Measurements from ENCODE around the gene CAMSAP2. TPM values are rescaled to one million over a fixed set of nuclear protein-coding genes. Genes with fewer than 3 reads are reported as not detected.

CAMSAP2 gene
- total RNA-seq, 1 experiment from 2014 or later, result 25.0 TPM

- intact Hi-C loops (cut with micrococcal nuclease), result loop anchor here (2.0 kb wide), 1 partner anchor 279 kb away; no protein-coding TSS in a partner anchor
- Histone ChIP-seq H3K4me3 (replicated peaks in 1 of 2; ENCODE audit: low read depth in 1 of 2, low read length in 2 of 2) (no peak overlapping the region), H3K79me2 (ENCODE audit: insufficient read depth, low read length) (0 out of 2 replicates have a peak, but pooled peaks cover 3% of the 10 kb centered on the region), H3K4me1 (ENCODE audit: control insufficient read depth in 1 of 2, insufficient read depth in 2 of 2, low read length in 2 of 2) (no peaks in the 10 kb centered on the region), H3K27ac (ENCODE audit: low read depth, low read length) (no peak overlapping the region), H3K9me2 (ENCODE audit: insufficient read depth) (no peaks in the 10 kb centered on the region), H3K9me3 (ENCODE audit: control insufficient read depth in 1 of 2, insufficient read depth in 1 of 2, low read depth in 1 of 2, low read length in 2 of 2) (no peaks in the 10 kb centered on the region; a peak in 1 of 4 replicates), H4K20me1 (ENCODE audit: insufficient read depth) (no peaks in the 10 kb centered on the region; the same call in 1 of the 2 replicates), H3K9ac (ENCODE audit: low read length) (no peak overlapping the region), H3K4me2 (ENCODE audit: low read length) (no peak overlapping the region), H3K36me3 (ENCODE audit: control insufficient read depth in 1 of 2, insufficient read depth in 2 of 2, low read length in 2 of 2) (peaks cover 0 to 5% of the 10 kb centered on the region in 2 experiments; a peak in 1 of 4 replicates), H2AFZ (ENCODE audit: low read depth, low read length, poor library complexity, severe bottlenecking) (no peak overlapping the region), H3K27me3 (ENCODE audit: insufficient read depth, low read length) (no peaks in the 10 kb centered on the region)
- DNase-seq (ENCODE audit: low read depth, low spot score) (peak; percentile 24), ATAC-seq (no peak)
- ChIA-PET POLR2A (no interaction called here), CTCF (interaction anchor here (0.8 to 1.6 kb wide), 3 partner anchors 21 to 279 kb away, joined by 3 to 7 read pairs (median 5); no protein-coding TSS in a partner anchor), RAD21 (ENCODE audit: low non-redundant PET in 1 of 2, low total read pairs in 2 of 2, uncharacterized antibody in 2 of 2, unreplicated experiment in 2 of 2) (interaction anchor here in 1 of 2 experiments (1.0 kb wide), 1 partner anchor 216 kb away, joined by 3 read pairs; no protein-coding TSS in a partner anchor)
- no TSS peak for BruUV-seq (replicated peaks)
- TF ChIP-seq RAD21 (IDR thresholded peaks at IDR 0.05; ENCODE audit: low read depth) (peak; percentile 63), SP1 (IDR thresholded peaks at IDR 0.05; ENCODE audit: low read depth) (no peak)
- TF ChIP-seq, protein P1, sequence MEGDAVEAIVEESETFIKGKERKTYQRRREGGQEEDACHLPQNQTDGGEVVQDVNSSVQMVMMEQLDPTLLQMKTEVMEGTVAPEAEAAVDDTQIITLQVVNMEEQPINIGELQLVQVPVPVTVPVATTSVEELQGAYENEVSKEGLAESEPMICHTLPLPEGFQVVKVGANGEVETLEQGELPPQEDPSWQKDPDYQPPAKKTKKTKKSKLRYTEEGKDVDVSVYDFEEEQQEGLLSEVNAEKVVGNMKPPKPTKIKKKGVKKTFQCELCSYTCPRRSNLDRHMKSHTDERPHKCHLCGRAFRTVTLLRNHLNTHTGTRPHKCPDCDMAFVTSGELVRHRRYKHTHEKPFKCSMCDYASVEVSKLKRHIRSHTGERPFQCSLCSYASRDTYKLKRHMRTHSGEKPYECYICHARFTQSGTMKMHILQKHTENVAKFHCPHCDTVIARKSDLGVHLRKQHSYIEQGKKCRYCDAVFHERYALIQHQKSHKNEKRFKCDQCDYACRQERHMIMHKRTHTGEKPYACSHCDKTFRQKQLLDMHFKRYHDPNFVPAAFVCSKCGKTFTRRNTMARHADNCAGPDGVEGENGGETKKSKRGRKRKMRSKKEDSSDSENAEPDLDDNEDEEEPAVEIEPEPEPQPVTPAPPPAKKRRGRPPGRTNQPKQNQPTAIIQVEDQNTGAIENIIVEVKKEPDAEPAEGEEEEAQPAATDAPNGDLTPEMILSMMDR (IDR thresholded peaks at IDR 0.05 in 2 of 3, conservative IDR thresholded peaks at IDR 0.05 in 1 of 3; ENCODE audit: borderline replicate concordance in 1 of 3, insufficient read depth in 1 of 3, low read depth in 2 of 3, low read length in 2 of 3), result peak in 2 of 3 experiments; percentile 50 to 55; a peak in 4 of 6 replicates
Measured at GRCh38 chr1:200837931-200838571, 99.4 kb downstream of the CAMSAP2 start.
